GM19035 (cell line): ENCODE measurements around the gene ZNF532.

Source experiments
- ATAC-seq: cut with Tn5 transposase; IDR thresholded peaks from one replicate; pipeline ENCODE4 v1.9.1; 2021; ENCODE audit not compliant: unreplicated experiment

Gene ZNF532

GRCh38 chr18:58870130-58870529 lies 5.5 kb downstream of the ZNF532 start:
- no peak for ATAC-seq

DNA sequence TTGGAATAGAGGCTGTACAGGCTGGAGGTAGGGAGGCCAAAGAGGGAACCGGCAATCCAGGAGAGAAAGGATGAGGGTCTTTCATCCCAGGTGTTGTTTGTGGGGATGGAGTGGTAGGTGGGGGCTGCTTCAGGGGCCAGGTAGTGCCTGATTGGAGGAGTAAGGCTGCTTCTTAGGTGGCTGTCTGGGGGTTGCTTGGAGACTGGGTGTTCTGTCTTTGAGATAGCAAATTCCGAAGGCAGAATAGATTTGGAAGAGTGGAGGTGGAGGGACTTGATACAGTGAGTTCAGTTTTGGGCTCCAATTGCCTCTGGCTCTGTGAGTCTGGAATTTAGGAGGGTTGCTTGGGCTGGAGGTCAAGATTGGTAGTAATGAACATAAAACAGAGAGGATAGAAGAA lies 5.9 kb downstream of the ZNF532 start:
- no peak for ATAC-seq

DNA sequence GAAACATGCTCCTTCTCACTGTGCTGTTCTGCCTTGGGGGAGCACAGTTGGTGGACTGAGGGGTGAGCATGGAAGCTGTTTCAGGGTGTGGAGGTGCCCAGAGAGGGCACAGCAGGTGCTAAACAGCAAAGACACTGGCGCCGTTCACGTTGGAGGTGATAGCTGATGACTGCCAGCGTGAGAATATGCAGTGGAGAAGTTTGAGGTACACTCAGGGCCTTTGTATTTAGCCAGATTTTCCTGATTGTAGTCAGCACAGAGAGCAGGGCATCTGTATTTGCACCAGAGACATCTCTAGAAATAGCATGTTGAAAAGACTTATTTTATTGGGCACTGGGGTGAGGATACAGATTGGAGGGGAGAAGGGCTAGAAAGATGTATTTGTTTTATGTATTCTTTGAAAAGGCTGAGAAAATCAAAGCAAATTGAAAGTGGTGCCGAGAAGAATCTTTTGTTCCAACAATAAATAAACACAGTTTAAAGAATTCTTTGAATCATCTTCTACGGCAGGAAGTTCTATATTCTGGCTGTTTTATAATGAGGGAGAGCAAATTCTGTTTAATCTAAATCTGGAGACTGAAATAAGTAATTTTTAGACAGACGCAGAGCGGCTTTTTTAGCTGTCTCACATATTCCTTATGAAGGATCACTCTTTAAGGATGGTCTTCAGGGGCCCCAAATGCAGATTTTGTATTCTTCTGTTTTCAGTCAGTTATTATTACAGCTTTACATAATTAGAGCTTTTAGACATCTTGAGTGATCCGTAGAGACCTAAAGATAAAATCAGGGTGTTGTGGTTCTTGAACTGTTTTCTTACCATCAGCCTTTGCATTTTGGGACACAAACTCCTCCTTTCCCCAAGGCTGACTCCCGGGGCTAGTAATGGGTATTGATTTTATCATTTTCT lies 7.1 kb downstream of the ZNF532 start:
- no peak for ATAC-seq

DNA sequence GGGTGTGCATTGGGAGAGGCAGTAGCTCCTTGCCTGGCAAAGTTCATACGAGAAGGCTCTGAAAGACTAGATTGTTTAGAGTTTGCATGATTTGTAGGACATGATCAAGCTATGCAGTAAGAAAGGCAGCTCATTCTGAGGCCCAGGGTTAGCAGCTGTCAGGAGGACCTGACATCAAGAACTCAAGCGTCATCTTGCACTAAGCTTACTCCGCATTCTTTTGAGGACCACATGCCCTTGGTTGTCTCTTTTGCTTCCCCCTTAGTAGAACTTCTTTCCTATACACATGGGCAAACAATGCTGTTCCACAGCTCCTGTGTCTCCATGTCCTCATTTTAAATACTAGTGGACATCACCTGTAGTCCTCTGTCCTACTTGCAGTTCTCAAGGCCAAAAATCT lies 14.0 kb downstream of the ZNF532 start:
- ATAC-seq: no peak

DNA sequence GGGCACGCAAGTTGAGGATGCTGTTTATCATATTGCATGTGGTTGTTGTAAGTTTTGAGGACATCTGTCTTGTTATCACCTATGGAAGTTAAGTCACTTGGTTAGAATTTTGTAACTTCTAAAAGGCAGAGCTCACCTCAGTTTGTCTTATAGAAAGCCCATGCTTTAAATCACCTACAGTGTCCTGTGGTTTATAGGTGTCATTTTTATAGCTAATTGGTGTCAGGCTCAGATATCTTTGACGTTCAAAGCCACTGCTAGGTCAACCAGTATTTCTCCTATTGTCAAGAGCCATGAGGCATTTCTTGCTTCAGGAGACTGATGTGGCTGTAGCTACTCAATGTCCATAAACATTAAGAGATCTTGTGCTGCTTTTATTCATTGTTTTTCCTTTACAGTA lies 16.8 kb downstream of the ZNF532 start:
- ATAC-seq: no peak

DNA sequence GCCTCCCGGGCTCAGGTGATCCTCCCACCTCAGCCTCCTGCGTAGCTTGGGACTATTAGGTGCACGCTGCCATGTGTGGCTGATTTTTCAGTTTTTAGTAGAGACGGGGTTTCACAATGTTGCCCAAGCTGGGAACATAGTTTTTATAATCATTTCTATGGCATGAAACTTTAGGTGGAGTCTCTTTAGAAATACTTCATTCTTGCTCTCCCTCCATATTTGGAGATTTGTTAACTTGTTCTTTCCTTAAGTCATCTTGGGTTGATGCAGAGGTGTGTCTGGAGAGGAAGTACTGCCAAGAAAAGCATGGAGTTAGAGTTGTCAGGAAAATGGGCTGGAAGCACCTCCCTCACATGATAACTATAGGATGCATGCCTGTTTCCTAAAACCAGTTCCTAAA lies 17.4 kb downstream of the ZNF532 start:
- no peak for ATAC-seq

- ATAC-seq: no peak
Observed at GRCh38 chr18:58882686-58883085, 18.0 kb downstream of the ZNF532 start.

DNA sequence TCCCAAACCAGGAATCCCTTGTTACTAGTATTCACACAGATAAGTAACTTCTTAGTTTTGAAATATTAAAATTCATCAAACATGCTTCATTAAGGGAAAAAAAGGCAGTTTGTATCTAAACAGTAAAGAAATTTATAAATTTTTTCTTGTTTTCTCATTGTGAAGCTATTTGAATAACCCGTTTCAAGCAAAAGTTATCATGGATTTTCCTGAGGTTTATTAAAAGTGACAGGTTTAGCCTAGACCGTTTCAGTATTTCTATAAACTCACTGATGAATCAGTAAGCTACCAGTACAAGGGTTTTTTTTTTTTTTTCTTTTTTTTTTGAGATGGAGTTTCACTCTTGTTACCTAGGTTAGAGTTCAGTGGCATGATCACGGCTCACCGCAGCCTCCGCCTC lies 20.0 kb downstream of the ZNF532 start:
- ATAC-seq: no peak

DNA sequence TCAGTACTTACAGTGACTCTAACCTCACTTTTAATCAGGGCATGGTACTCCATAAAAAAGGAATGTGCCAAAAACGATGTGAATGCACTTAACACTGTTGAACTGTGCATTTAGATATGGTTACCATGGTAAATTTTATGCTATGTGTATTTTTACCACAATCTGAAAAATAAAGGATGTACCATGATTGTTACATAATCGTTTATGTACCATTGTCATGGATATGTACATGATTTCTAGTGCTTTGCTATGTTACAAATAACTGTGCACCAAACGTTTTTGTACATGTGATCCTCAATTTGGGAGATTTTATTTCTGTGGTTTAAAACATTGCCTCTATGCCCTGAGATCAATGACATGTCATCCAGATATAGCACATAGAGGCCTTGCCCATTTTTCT lies 21.8 kb downstream of the ZNF532 start:
- no peak for ATAC-seq

DNA sequence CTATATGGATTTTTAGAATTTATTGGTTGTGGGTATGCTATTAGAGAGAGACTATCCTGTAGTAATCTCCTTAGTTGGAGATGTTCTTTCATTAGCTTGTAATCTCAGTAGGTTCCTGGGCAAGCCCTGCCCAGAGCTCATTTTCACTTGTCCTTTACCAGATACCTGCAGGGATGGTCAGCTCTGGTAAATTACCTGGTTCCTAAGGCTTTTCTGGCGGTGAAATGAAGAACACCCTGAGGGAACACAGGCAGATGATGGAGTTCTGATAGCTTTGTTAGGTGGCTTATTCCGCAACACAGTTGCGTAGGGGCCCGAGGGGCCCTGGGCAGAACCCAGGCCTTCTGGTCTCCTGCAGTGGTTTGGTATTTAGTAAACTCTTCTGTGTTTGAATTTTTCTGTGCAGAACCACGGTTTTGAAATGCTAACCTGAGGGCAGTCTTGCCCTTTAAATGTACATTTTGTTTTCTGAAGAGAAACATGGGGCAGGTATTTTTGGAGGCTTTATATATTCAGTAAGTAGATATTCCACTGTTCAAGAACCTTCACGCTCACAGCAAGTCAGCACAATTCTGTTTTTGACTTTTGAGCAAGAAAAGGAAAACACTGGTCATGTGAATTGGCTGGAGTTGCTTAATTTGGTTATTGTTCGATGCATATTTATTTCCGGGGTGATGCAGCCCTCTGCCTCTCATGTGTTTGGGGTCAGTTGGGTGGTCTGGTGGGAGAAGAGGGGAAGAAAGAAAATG lies 22.4 kb downstream of the ZNF532 start:
- peak; percentile 25 for ATAC-seq

GRCh38 chr18:58887613-58887963 lies 22.9 kb downstream of the ZNF532 start:
- peak; percentile 73 for ATAC-seq

DNA sequence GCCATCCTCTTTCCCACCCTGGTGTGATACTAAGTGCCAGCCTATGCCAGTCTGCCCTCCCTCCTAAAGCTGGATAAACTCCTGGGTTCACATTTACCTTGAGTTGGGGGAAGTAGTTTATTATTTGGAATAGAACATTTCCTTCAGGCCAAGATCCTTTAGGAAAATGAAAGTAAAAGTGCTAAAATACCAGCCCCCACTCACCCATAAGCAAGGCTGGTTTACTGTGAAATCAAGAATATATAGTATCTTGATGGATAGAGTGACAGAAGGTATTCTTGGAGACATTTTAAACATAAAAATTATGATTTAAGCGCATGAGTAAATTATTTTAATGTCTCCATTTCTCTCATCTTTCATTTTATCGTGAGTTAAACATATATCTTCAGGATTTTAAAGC lies 27.1 kb downstream of the ZNF532 start:
- no peak for ATAC-seq

DNA sequence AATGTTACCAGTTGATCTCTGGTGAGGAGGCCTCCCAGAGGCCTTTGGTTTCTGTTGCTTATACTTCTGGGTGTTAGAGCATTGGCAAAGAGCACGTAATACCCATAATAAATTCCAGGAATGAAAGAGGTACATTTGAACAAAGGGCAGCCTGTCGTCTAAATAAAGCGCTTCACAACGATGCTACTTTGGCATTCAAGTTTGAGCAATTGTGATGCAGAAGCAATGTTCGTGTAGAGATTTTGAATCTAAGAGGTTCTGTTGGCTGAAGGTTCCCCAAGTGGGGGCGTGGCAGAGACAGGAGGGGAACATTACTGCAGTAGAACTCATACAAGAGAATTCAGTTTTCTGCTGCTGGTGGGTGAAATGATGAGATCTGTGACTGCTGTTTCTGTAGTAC lies 27.8 kb downstream of the ZNF532 start:
- ATAC-seq: no peak

DNA sequence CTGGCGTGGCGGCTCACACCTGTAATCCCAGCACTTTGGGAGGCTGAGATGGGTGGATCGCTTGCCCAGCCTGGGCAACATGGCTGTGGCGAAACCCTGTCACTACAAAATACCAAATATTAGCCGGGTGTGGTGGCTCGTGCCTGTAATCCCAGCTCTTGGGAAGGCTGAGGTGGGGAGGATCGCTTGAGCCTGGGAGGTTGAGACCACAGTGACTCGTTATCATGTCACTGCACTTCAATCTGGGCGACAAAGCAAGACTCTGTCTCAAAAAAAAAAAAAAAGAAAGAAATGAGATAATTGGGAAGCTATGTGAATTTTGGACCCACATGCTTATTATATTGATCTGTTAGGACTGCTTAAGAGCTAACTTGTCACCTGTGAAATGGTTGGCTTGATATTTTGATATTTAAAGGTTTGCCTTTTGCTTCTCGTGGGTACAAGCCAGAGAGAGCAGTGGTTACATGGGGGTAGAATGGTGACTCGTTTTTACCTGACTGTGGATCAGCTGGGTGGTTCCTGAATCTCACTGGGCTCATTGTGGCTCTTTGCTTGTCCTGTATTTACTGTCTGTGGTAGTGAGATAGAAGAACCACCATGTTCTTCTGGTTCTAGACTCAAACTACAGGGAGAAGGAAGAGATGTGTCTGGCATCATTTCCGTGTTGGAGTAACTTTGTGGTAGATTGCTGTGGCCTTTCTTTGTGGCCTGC lies 28.9 kb downstream of the ZNF532 start:
- ATAC-seq: no peak

DNA sequence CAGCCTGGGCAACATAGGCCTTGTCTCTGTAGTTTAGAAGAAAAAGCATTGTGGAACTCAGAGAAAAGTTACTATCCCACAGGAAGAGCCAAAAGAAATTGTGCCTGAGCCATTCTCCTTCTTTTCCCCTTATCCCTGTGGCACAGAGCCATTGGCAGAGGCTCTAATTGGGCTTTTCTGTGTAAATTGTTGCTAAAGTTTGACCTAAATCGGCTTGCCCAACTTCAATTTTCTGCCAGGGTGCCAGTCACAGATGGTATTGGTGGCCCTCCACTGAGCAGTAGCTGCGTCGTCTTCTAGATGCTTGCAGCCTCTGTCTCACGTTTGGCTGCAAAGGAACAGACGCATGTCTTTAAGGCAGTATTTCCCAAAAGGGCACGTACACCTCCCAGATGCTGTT lies 30.3 kb downstream of the ZNF532 start:
- ATAC-seq: no peak

GRCh38 chr18:58895385-58895784 lies 30.7 kb downstream of the ZNF532 start:
- ATAC-seq: no peak

- peak; percentile 87 for ATAC-seq
Observed at GRCh38 chr18:58896268-58896667, 31.6 kb downstream of the ZNF532 start.

DNA sequence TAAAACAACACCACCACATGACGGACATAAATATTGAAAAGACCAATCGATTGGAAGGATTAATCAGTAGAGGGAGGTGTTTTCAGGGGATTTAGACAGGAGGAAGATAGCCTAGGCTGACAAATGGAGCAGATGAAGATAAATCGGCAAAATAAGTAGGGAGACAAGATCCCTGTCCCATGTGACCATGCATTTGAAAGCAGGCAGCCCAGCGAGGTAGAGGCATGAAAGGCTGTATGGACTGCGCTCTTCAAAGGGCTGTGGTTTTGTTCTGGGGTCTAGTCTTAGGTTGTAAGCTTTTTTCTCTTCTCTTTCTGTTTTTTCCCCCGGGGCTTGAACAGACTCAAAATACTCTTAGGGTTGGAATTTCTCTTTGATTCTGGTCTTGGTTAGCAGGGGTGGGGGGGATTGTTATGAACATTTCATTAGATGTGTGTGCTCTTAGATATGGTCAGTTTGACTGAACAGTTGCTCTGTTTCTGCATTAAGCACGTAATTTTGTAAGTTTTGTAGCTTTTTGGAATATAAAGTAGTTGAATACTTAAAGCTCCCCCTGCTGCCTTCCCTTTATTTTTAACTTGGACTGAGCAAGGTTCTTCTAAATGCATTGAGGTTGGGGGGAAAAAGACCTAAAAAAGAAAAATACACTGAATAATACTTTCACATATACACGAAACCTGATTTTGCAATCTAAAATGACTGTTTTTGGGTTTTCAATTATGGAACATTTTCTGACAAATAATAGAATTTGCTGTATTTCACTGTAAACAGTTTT lies 32.2 kb downstream of the ZNF532 start:
- peak; percentile 41 for ATAC-seq

GRCh38 chr18:58898010-58898799 lies 33.5 kb downstream of the ZNF532 start:
- no peak for ATAC-seq

DNA sequence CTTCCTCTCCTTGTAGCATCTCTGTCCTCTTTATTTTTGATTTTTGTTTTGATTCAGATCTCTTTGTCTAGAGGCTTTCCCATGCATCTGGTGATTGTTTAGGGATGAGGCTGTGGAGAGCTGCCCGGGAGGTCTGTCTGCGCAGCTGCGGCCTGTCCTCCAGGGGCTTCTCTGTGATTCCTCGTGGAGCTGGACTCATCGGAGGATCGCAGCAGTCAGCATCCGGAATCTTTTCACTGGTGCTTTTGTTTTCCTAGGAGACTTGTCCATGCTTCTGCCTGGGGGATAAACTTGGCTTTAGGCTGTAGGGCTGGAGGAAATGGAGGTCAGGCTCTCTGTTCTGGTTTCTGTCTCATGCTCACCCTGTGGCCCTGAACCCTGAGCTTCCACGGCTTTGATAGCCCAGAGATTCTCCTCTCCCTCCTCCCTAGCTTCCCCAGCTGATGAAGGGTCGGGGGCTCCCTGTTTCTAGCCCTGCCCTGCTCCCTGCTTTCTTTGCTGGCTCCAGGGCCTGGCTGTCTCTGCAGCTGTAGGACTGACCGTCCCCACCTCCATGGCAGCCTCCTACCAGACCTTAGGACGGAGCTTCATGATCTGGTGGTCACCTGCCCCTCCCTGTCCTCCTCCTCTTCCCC lies 35.5 kb downstream of the ZNF532 start:
- ATAC-seq: no peak
